Endometrial microvascular endothelial cells (primary cell): ENCODE results near the gene CD8B. TPM values are rescaled to one million over a fixed set of nuclear protein-coding genes. Genes with fewer than 3 reads are reported as not detected.

Experiments used
- in situ Hi-C: cut with HindIII; loops from 2 replicates; pipeline ENCODE4 v1.10.0; 2017; ENCODE audit warnings: low sequenced_read_pairs, low pct_unique_long_range_greater_than_20kb; ENCODE audit errors: inconsistent ontology term
- total RNA-seq: library from RNA; depleted of rRNA; stranded (reverse); fragments of >200 nt; gene quantifications from one replicate; pipeline ENCODE4 v1.2.3, GENCODE V29; 2015; ENCODE audit errors: inconsistent ontology term

Gene CD8B
- total RNA-seq, 1 donor from 2014 or later = not detected

GRCh38 chr2:86808315-86809161 is 53.1 kb downstream of the CD8B start:
- in situ Hi-C loops = no loop called here

DNA sequence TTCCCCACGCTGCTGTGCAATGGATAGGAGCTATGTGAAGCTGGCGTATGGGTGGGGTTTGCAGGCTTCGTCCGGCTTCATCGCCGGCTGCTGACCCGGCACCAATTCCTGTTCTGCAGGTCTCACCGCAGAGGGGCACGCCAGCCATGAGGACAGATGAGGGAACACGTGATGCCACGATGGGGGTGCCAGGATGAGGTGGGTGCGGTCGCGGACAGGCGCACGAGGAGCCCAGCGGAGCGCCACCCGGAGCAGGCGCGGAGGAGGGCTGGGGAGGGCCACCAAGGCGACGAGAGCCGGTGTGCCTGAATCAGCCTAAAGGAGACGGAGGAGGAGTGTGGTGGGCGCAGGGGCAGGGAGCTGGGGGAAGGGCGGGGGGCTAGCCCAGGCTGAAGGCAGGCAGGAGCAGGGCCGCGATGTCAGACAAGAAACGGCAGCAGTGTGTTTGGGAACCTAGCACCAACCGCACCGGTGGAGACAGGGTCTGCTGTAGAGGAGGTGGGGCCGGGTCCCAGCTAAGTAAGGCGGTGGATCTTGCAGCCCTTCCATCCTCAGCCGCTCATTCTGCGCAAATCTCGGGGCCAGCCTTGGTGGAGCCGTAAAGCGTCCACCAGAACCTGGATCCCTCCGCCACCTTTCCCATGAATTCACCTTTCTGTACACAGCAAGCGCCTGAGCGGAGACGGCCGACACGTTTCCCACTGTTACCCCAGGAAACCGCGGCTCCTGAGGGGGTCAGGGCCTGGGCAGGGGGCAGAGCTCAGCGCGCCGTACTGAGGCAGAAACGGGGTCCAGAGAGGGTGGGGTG is 54.0 kb downstream of the CD8B start:
- in situ Hi-C loops = no loop called here

DNA sequence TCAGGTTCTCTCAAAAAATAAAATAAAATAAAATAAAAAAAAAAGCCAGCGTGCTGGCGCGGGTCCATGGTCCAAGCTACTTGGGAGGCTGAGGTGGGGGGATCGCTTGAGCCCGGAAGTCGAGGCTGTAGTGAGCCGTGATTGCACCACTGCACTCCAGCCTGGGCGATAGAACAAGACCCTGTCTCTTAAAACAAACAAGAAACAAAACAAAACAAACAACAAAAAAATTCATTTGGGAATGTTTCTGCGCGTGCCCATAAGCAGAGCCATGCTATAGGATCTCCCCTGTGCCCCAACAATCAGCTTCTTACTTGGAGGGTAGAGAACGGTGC is 54.6 kb downstream of the CD8B start:
- in situ Hi-C loops = no loop called here

DNA sequence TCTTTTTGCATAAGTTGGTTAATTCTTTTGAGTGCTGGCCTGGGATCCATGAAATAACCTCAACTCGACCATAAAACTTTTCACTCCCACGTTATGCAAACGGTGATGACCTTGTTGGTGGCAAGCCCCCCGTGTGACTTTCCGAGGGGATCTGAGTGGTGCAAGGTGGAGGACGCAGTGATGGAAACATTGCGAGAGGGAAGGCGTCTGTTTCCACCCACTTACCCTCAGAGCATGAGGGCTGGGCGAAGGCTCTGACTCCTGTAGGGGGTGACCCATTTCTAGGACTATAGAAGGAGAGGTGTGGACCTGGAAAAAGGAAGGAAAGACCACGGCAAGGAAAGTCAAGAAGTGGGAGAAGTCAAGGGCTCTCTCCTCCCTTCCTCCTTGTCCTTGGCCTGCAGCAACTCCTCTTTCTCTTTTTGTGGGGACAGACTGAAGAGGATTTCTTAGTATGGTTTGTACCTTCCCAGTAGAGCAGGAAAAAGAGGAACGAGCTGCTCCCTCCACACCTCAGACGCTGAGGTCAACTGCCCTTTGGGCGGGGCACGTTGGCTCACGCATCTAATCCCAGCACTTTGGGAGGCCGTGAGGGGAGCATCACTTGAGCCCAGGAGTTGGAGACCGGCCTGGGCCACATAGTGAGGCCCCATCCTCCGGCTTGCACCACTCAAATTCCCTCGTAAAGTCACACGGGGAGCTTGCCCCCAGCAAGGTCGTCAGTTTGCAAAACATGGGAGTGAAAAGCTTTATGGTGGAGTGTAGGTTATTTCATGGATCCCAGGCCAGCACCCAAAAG is 55.4 kb downstream of the CD8B start:
- in situ Hi-C loops = no loop called here

GRCh38 chr2:86800856-86801567 is 60.7 kb downstream of the CD8B start:
- in situ Hi-C loops = no loop called here

DNA sequence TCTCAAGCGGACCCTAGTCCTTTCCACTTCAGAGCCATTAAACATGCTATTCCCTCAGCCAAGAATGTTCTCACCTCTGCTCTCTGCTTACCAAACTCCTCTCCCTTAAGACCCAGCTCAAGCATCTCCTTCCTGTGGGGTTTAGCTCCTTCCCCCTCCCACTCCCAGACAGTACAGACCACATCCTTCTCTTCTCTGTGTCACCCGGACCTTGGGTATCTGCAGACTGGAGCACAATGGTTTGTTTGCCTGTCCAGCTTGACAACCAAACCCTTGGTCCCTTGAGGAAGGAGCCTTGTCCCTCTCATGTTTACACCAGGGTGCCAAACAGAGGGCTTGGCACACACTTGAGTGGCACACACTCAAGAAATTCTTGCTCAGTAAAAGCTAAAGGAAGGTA is 66.8 kb downstream of the CD8B start:
- in situ Hi-C loops = no loop called here

DNA sequence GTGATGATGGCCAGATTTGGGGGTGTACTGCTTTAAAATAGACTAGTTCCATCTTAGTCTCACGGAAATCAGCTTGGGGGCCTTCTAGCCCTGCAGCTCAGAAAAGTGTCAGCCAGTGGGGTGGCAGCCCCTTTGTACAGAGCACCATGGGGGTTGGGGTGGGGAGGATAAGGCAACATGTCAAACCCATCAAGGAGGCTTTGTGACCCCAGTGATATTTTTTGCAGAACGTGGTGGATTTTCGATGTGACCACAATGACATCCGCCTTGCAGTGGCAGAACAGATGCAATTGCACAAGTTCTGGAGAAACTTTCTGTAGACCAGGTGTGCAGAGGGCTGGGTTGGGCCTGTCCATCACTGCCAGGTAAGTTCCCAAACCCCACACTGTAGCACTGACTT is 67.9 kb downstream of the CD8B start:
- in situ Hi-C loops = no loop called here

GRCh38 chr2:86791573-86791972 is 70.1 kb downstream of the CD8B start:
- in situ Hi-C loops = no loop called here

- in situ Hi-C loops = no loop called here
Measured at GRCh38 chr2:86790676-86791572, 70.8 kb downstream of the CD8B start, which contains the start of gene CD8A. TSS of gene CD8A (minus strand) at chr2:86790913. CDS start at chr2:86790825, 88 bp downstream.

- in situ Hi-C loops = no loop called here
Measured at GRCh38 chr2:86790134-86790675, 71.5 kb downstream of the CD8B start.

DNA sequence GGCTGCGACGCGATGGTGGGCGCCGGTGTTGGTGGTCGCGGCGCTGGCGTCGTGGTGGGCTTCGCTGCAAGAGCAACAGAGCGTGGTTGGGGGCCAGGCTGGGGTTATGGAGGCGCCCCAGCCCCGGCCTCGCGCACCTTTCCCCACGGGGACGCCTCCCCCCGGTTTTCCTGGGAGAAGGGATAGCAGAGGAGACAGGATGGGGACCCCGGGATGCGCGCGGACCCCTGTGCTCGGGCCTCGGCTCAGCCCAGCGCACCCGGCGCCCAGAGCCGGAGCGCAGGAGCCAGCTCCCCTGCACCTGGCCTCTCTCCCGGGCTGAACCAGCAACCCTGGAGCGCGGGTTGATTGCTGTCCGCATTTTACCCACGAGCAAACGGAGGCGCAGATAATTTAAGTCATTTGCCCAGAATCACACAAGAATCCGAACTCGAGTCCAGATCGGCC is 72.0 kb downstream of the CD8B start:
- in situ Hi-C loops = no loop called here

DNA sequence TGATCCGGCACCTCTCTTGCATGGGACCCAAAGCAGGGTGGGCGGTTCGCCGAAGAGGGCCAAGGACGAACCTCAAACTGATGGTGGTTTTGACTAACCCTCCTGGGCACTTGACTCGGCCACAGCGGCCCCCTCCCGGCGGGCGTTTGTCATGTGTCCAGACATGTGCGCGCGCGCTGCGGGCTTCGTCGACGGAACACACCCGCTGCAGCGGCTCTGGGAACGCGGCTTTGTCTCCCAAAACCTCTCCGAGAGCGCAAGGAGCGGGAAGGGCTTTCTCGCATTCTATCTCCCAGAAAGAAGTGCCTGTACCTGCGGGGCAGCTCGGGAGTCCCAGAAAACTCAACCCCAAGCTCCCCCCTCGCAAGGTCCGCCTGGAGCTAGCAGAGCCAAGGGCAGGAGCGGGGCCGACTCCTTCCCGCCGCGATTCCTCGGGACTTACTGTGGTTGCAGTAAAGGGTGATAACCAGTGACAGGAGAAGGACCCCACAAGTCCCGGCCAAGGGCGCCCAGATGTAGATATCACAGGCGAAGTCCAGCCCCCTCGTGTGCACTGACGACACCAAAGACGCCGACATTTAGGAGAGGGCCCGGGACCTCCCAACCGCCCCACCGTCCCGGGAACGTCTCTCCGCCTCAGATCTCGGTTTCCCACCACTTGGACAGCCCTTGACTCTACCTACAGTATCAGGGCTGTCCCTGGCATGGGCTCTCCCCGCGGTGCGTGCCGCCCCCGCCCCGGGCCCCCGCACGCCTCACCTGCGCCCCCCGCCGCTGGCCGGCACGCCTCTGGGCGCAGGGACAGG is 72.6 kb downstream of the CD8B start:
- in situ Hi-C loops = no loop called here

GRCh38 chr2:86788165-86788564 is 73.5 kb downstream of the CD8B start:
- in situ Hi-C loops = no loop called here

DNA sequence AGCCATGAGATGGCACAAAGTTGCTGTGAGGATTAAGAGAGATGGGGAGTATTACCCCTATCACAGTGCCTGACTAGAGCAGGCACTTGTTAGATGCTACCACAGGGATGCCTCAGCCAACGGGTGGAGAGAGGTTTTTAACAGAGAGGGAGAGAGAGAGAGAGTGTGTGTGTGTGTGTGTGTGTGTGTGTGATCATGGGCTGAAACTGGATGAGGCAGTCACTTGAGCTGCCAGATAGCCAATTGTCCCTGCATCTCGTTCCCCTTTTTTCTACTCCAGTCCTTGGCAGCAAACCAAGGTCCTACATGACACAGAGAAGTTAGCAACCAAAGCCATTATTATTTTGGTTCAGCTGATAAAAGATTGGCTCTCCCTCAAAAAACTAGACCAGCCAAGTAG is 74.0 kb downstream of the CD8B start:
- in situ Hi-C loops = no loop called here

- in situ Hi-C loops = no loop called here
Measured at GRCh38 chr2:86786001-86786536, 75.6 kb downstream of the CD8B start.

GRCh38 chr2:86785456-86785855 is 76.2 kb downstream of the CD8B start:
- in situ Hi-C loops = no loop called here
